ENCODE measurements around the gene ITGB1BP1.

The ITGB1BP1 gene

GRCh38 chr2:9423100-9423921, at the start of gene ITGB1BP1, which contains the start of gene CPSF3:
ITGB1BP1 (minus strand) TSS chr2:9423528; CDS start chr2:9418697, 4,831 bp downstream.
CPSF3 (plus strand) TSS chr2:9423654; CDS start chr2:9423774, 120 bp downstream.
- DNase-seq (ENCODE audit: low read depth in 2 of 2): peak; percentile 85 to 93

GRCh38 chr2:9472511-9472910, 49.2 kb upstream of the ITGB1BP1 start:
- DNase-seq (ENCODE audit: low read depth in 2 of 2): no peak

GRCh38 chr2:9471206-9471605, 47.9 kb upstream of the ITGB1BP1 start:
- no peak for DNase-seq (ENCODE audit: low read depth in 2 of 2)

GRCh38 chr2:9467687-9468086, 44.4 kb upstream of the ITGB1BP1 start:
- no peak for DNase-seq (ENCODE audit: low read depth in 2 of 2)

GRCh38 chr2:9466147-9466683, 42.9 kb upstream of the ITGB1BP1 start:
- DNase-seq (ENCODE audit: low read depth in 2 of 2): no peak

- DNase-seq (ENCODE audit: low read depth in 2 of 2): no peak
Observed at GRCh38 chr2:9465170-9465569, 41.8 kb upstream of the ITGB1BP1 start.

GRCh38 chr2:9463698-9464034, 40.3 kb upstream of the ITGB1BP1 start:
- DNase-seq (ENCODE audit: low read depth in 2 of 2): no peak

- DNase-seq (ENCODE audit: low read depth in 2 of 2): no peak
Observed at GRCh38 chr2:9462886-9463697, 39.8 kb upstream of the ITGB1BP1 start.

GRCh38 chr2:9462313-9462712, 39.0 kb upstream of the ITGB1BP1 start:
- DNase-seq (ENCODE audit: low read depth in 2 of 2): no peak

- no peak for DNase-seq (ENCODE audit: low read depth in 2 of 2)
Observed at GRCh38 chr2:9461079-9461478, 37.8 kb upstream of the ITGB1BP1 start.

- DNase-seq (ENCODE audit: low read depth in 2 of 2): no peak
Observed at GRCh38 chr2:9460441-9461017, 37.2 kb upstream of the ITGB1BP1 start.

- no peak for DNase-seq (ENCODE audit: low read depth in 2 of 2)
Observed at GRCh38 chr2:9451231-9451630, 27.9 kb upstream of the ITGB1BP1 start.

GRCh38 chr2:9445089-9445488, 21.8 kb upstream of the ITGB1BP1 start:
- no peak for DNase-seq (ENCODE audit: low read depth in 2 of 2)

- DNase-seq (ENCODE audit: low read depth in 2 of 2): no peak
Observed at GRCh38 chr2:9443526-9443925, 20.2 kb upstream of the ITGB1BP1 start.

- no peak for DNase-seq (ENCODE audit: low read depth in 2 of 2)
Observed at GRCh38 chr2:9441556-9441955, 18.2 kb upstream of the ITGB1BP1 start.

GRCh38 chr2:9440058-9440727, 16.9 kb upstream of the ITGB1BP1 start:
- no peak for DNase-seq (ENCODE audit: low read depth in 2 of 2)

GRCh38 chr2:9439536-9439935, 16.2 kb upstream of the ITGB1BP1 start:
- DNase-seq (ENCODE audit: low read depth in 2 of 2): no peak

- DNase-seq (ENCODE audit: low read depth in 2 of 2): no peak
Observed at GRCh38 chr2:9434489-9434888, 11.2 kb upstream of the ITGB1BP1 start.

GRCh38 chr2:9430316-9431293, 7.3 kb upstream of the ITGB1BP1 start:
- DNase-seq (ENCODE audit: low read depth in 2 of 2): no peak

- DNase-seq (ENCODE audit: low read depth in 2 of 2): no peak
Observed at GRCh38 chr2:9428965-9429577, 5.7 kb upstream of the ITGB1BP1 start.
